Endodermal cell (in vitro differentiated cells): ENCODE results near the gene RBM45. TPM values are rescaled to one million over a fixed set of nuclear protein-coding genes. Genes with fewer than 3 reads are reported as not detected.

ENCODE experiments used
- DNase-seq: peaks from one replicate; pipeline ENCODE4 v3.0.0-alpha.2; 2017
- H3K27ac ChIP-seq: 2 replicates; pipeline ENCODE4 v1.5.1; 2013; ENCODE audit warnings: mild to moderate bottlenecking, low read depth, low read length, moderate library complexity
- H3K27me3 ChIP-seq: 2 replicates; pipeline ENCODE4 v1.6.1; 2013; ENCODE audit warnings: mild to moderate bottlenecking, low read length, moderate library complexity; ENCODE audit not compliant: insufficient read depth, control insufficient read depth, poor library complexity, severe bottlenecking
- H3K36me3 ChIP-seq: 2 replicates; pipeline ENCODE4 v1.7.0; 2013; ENCODE audit warnings: mild to moderate bottlenecking, low read length, moderate library complexity; ENCODE audit not compliant: control insufficient read depth, insufficient read depth
- H3K4me1 ChIP-seq: one replicate; pipeline ENCODE4 v1.7.0; 2013; ENCODE audit warnings: low read length; ENCODE audit not compliant: control insufficient read depth, insufficient read depth
- H3K4me3 ChIP-seq: 2 replicates; pipeline ENCODE4 v1.5.1; 2013; ENCODE audit warnings: mild to moderate bottlenecking, low read length, moderate library complexity
- H3K9ac ChIP-seq: 2 replicates; pipeline ENCODE4 v1.6.1; 2013; ENCODE audit warnings: mild to moderate bottlenecking, low read length, moderate library complexity; ENCODE audit not compliant: poor library complexity, severe bottlenecking; ENCODE audit errors: extremely low read depth
- H3K9me3 ChIP-seq: 2 replicates; pipeline ENCODE4 v1.6.1; 2013; ENCODE audit warnings: mild to moderate bottlenecking, low read length, moderate library complexity; ENCODE audit not compliant: control insufficient read depth
- H3K27ac Mint-ChIP-seq: 2 replicates; pipeline ENCODE4 v1.8.0; 2020; ENCODE audit warnings: mixed read lengths
- H3K27me3 Mint-ChIP-seq: 2 replicates; pipeline ENCODE4 v1.8.0; 2021; ENCODE audit warnings: mild to moderate bottlenecking, mixed read lengths; ENCODE audit not compliant: insufficient read depth
- H3K36me3 Mint-ChIP-seq: 2 replicates; pipeline ENCODE4 v1.8.0; 2020; ENCODE audit warnings: low read depth, mixed read lengths
- H3K4me1 Mint-ChIP-seq: 2 replicates; pipeline ENCODE4 v1.8.0; 2020; ENCODE audit warnings: mixed read lengths
- H3K4me3 Mint-ChIP-seq: 2 replicates; pipeline ENCODE4 v1.8.0; 2020; ENCODE audit warnings: mild to moderate bottlenecking, moderate library complexity, mixed read lengths
- H3K9me3 Mint-ChIP-seq: 2 replicates; pipeline ENCODE4 v1.8.0; 2020; ENCODE audit warnings: mild to moderate bottlenecking, mixed read lengths
- CTCF ChIP-seq: fragments of 200-600 bp; sonication (generic); conservative IDR thresholded peaks from 2 replicates; pipeline ENCODE4 v1.5.0; 2021; ENCODE audit warnings: antibody characterized with exemption, mild to moderate bottlenecking
- WGBS, 2 experiments: methylation state at CpG; one replicate each; pipeline versions ENCODE4 v1.1.5 to v1.1.7; 2013; ENCODE audit warnings: missing lambda C conversion rate in 2 of 2, mixed read lengths in 1 of 2; ENCODE audit not compliant: insufficient coverage in 1 of 2, insufficient read length in 1 of 2; 5-methylcytosine and 5-hydroxymethylcytosine counted together
- total RNA-seq, 2 donors: library from RNA; stranded (reverse); fragmentation: NEBNext Ultra II Directional in 1 of 2; extraction: Animal tissue kit (Norgen Biotek cat#: 25700) in 1 of 2; gene quantifications; 2 replicates in 1 of 2; 3 replicates in 1 of 2; pipeline ENCODE4 v1.2.1, GENCODE V29; 2021

RBM45 gene
- total RNA-seq, 2 donors from 2014 or later = 13.7 to 14.9 TPM

GRCh38 chr2:178128836-178129630 is 16.8 kb downstream of the RBM45 start:
- Mint-ChIP-seq H3K9me3 (no peaks in the 10 kb centered on the region), H3K4me1 (peaks cover 29% of the 10 kb centered on the region), H3K36me3 (peaks cover 10% of the 10 kb centered on the region), H3K4me3 (no peak overlapping the region), H3K27me3 (no peaks in the 10 kb centered on the region), H3K27ac (peak overlapping the region; percentile 33)
- peaks cover 1% of the 10 kb centered on the region for H3K36me3 ChIP-seq
- peaks cover 7% of the 10 kb centered on the region for H3K4me1 ChIP-seq
- H3K27ac ChIP-seq = no peak overlapping the region
- TF ChIP-seq CTCF = no peak
- 90 to 100% methylated on average over 2 to 4 of the region's 5 CpGs for WGBS, 2 experiments
- DNase-seq = no peak
- H3K27me3 ChIP-seq = no peaks in the 10 kb centered on the region
- no peak overlapping the region for H3K4me3 ChIP-seq
- H3K9ac ChIP-seq = no peak overlapping the region
- H3K9me3 ChIP-seq = no peaks in the 10 kb centered on the region

GRCh38 chr2:178136321-178137025 is 24.2 kb downstream of the RBM45 start:
- no peaks in the 10 kb centered on the region for H3K27me3 Mint-ChIP-seq
- Histone ChIP-seq H3K4me3 (no peak overlapping the region), H3K9me3 (peaks cover 12% of the 10 kb centered on the region)

More at GRCh38 chr2:178136321-178137025, 24.2 kb downstream of the RBM45 start:
- H3K4me1 Mint-ChIP-seq = peaks cover 27% of the 10 kb centered on the region
- Histone ChIP-seq H3K27ac (no peak overlapping the region), H3K4me1 (peaks cover 2% of the 10 kb centered on the region), H3K36me3 (peaks cover 11% of the 10 kb centered on the region), H3K9ac (no peak overlapping the region), H3K27me3 (no peaks in the 10 kb centered on the region)
- H3K27ac Mint-ChIP-seq = no peak overlapping the region
- peaks cover 6% of the 10 kb centered on the region for H3K36me3 Mint-ChIP-seq
- no peak overlapping the region for H3K4me3 Mint-ChIP-seq
- 80 to 81% methylated on average over 4 to 5 of the region's 5 CpGs for whole genome bisulfite sequencing, 2 experiments
- no peak for DNase-seq
- no peak for TF ChIP-seq CTCF
- H3K9me3 Mint-ChIP-seq = no peaks in the 10 kb centered on the region
